HepG2 (cell line): Measurements from ENCODE around the gene P4HB. TPM values are rescaled to one million over a fixed set of nuclear protein-coding genes. Genes with fewer than 3 reads are reported as not detected.

Experiments
- ATF2 ChIP-seq: sonication (generic); formaldehyde crosslinking; IDR thresholded peaks from 2 replicates; pipeline ENCODE4 v1.4.0; 2020; ENCODE audit warnings: missing genetic modification reagents
- ELK4 ChIP-seq: sonication (generic); formaldehyde crosslinking; IDR thresholded peaks from 2 replicates; pipeline ENCODE4 v1.9.0; 2021; ENCODE audit warnings: missing genetic modification reagents, borderline replicate concordance
- FOSL1 ChIP-seq: sonication (generic); formaldehyde crosslinking; IDR thresholded peaks from 2 replicates; pipeline ENCODE4 v1.9.0; 2021; ENCODE audit warnings: missing genetic modification reagents, borderline replicate concordance
- HOXA9 ChIP-seq: sonication (generic); formaldehyde crosslinking; IDR thresholded peaks from 2 replicates; pipeline ENCODE4 v1.8.1; 2022; ENCODE audit warnings: missing genetic modification reagents, mild to moderate bottlenecking, moderate library complexity, borderline replicate concordance
- JARID2 ChIP-seq: sonication (generic); formaldehyde crosslinking; IDR thresholded peaks from 2 replicates; pipeline ENCODE4 v1.8.1; 2023; ENCODE audit warnings: missing genetic modification reagents, inconsistent platforms; ENCODE audit not compliant: insufficient replicate concordance
- KLF9 ChIP-seq: IDR thresholded peaks from 2 replicates; pipeline ENCODE4 v1.6.1; 2016; ENCODE audit warnings: low read depth
- MED13 ChIP-seq: sonication (generic); formaldehyde crosslinking; IDR thresholded peaks from 2 replicates; pipeline ENCODE4 v1.5.0; 2020; ENCODE audit warnings: missing genetic modification reagents
- ONECUT2 ChIP-seq: sonication (generic); formaldehyde crosslinking; IDR thresholded peaks from 2 replicates; pipeline ENCODE4 v1.4.0; 2020; ENCODE audit warnings: missing genetic modification reagents
- RARG ChIP-seq: sonication (generic); formaldehyde crosslinking; IDR thresholded peaks from 2 replicates; pipeline ENCODE4 v1.4.0; 2020; ENCODE audit warnings: low read depth, mild to moderate bottlenecking, missing genetic modification reagents
- THRA ChIP-seq: sonication (generic); formaldehyde crosslinking; IDR thresholded peaks from 2 replicates; pipeline ENCODE4 v1.4.0; 2020; ENCODE audit warnings: missing genetic modification reagents, borderline replicate concordance
- TMF1 ChIP-seq: sonication (generic); formaldehyde crosslinking; IDR thresholded peaks from 2 replicates; pipeline ENCODE4 v1.8.1; 2022; ENCODE audit warnings: low read depth, missing genetic modification reagents
- TOE1 ChIP-seq: sonication (generic); formaldehyde crosslinking; IDR thresholded peaks from 2 replicates; pipeline ENCODE4 v1.4.0; 2020; ENCODE audit warnings: mild to moderate bottlenecking, missing genetic modification reagents
- YY1 ChIP-seq: IDR thresholded peaks from 2 replicates; pipeline ENCODE4 v1.6.1; 2011; ENCODE audit warnings: low read length, low read depth, moderate library complexity, mild to moderate bottlenecking; ENCODE audit not compliant: insufficient read depth, insufficient replicate concordance
- ZBTB20 ChIP-seq: sonication (generic); formaldehyde crosslinking; IDR thresholded peaks from 2 replicates; pipeline ENCODE4 v1.8.1; 2023; ENCODE audit warnings: missing genetic modification reagents, low read depth, mild to moderate bottlenecking, borderline replicate concordance
- ZKSCAN5 ChIP-seq: sonication (generic); formaldehyde crosslinking; IDR thresholded peaks from 2 replicates; pipeline ENCODE4 v1.5.1; 2020; ENCODE audit warnings: mild to moderate bottlenecking, missing genetic modification reagents
- ZNF18 ChIP-seq: sonication (generic); formaldehyde crosslinking; IDR thresholded peaks from 2 replicates; pipeline ENCODE4 v1.8.0; 2022; ENCODE audit warnings: mild to moderate bottlenecking, missing genetic modification reagents; ENCODE audit not compliant: insufficient replicate concordance
- ZNF670 ChIP-seq: sonication (generic); formaldehyde crosslinking; IDR thresholded peaks from 2 replicates; pipeline ENCODE4 v1.8.0; 2022; ENCODE audit warnings: mild to moderate bottlenecking, missing genetic modification reagents, borderline replicate concordance
- ZNF768 ChIP-seq: sonication (generic); formaldehyde crosslinking; IDR thresholded peaks from 2 replicates; pipeline ENCODE4 v1.4.0; 2020; ENCODE audit warnings: missing genetic modification reagents
- ZUFSP ChIP-seq: sonication (generic); formaldehyde crosslinking; IDR thresholded peaks from 2 replicates; pipeline ENCODE4 v1.9.0; 2021; ENCODE audit warnings: missing genetic modification reagents, mild to moderate bottlenecking, borderline replicate concordance
- polyA plus RNA-seq, 8 experiments: library from polyadenylated mRNA; depleted of rRNA in 3 of 8; stranded (reverse) in 7 of 8; unstranded in 1 of 8; fragments of >200 nt; fragmentation: Illumina TruSeq in 4 of 8; extraction: Trizol in 4 of 8; gene quantifications; 2 replicates each; pipeline versions ENCODE4 v1.2.1 to v1.2.3, GENCODE V29; 2011 to 2016; ENCODE audit warnings: low read depth in 4 of 8, missing spikeins in 1 of 8, mixed read lengths in 1 of 8; ENCODE audit not compliant: insufficient read depth in 1 of 8
- total RNA-seq, 5 experiments: library from RNA; depleted of rRNA; stranded (reverse); fragments of >200 nt; fragmentation: Illumina TruSeq; extraction: Trizol; gene quantifications; 2 replicates each; pipeline ENCODE4 v1.2.3, GENCODE V29; 2016; ENCODE audit warnings: low read depth in 1 of 5

Gene P4HB
- total and polyA plus RNA-seq, 2 of the 13 experiments (the other 11 are each of a cell fraction or from before 2014, with no cell fraction given), result 185 to 782 TPM

GRCh38 chr17:81814748-81815645 is 45.3 kb downstream of the P4HB start (continued):
- TF ChIP-seq ZKSCAN5 (CRISPR knock-in tag), result no peak
- TF ChIP-seq TMF1 (CRISPR knock-in tag), result no peak
- TF ChIP-seq YY1, result no peak
- TF ChIP-seq RARG (CRISPR knock-in tag), result no peak
- 0 out of 2 replicates have a peak, but pooled peaks have one; percentile 31 for TF ChIP-seq KLF9
- no peak for TF ChIP-seq ELK4
- no peak for TF ChIP-seq HOXA9
- TF ChIP-seq THRA (CRISPR knock-in tag), result peak; percentile 65; the same call in 1 of the 2 replicates
- TF ChIP-seq FOSL1, result peak; percentile 55; the same call in 1 of the 2 replicates
- TF ChIP-seq ONECUT2 (CRISPR knock-in tag), result no peak
- no peak for TF ChIP-seq TOE1 (CRISPR knock-in tag)
- TF ChIP-seq JARID2 (CRISPR knock-in tag), result no peak
- no peak for TF ChIP-seq ZNF768 (CRISPR knock-in tag)
- TF ChIP-seq ZNF18 (CRISPR knock-in tag), result no peak
- no peak for TF ChIP-seq ZUFSP (CRISPR knock-in tag)
- TF ChIP-seq ZBTB20 (CRISPR knock-in tag), result no peak
- TF ChIP-seq ZNF670, result no peak
- TF ChIP-seq ATF2 (CRISPR knock-in tag), result no peak
- TF ChIP-seq MED13, result no peak
